Liver (tissue), 9 donors: ENCODE measurements around the gene COL9A1. TPM values are rescaled to one million over a fixed set of nuclear protein-coding genes. Genes with fewer than 3 reads are reported as not detected.
"Not testable (repeated sequence)": the region's sequence is repeated elsewhere in the genome, so short reads cannot be mapped to it uniquely, and the experiment has no call there.

ENCODE experiments used
- DNase-seq: peaks from one replicate; pipeline ENCODE4 v3.0.0-alpha.2; 2017; ENCODE audit warnings: low spot score
- H3K27ac ChIP-seq, 2 donors: one replicate each; pipeline ENCODE4 v1.7.0; 2013; ENCODE audit warnings: inconsistent platforms in 2 of 2, low read length in 2 of 2, control low read depth in 1 of 2, low read depth in 1 of 2, mild to moderate bottlenecking in 1 of 2
- H3K27me3 ChIP-seq, 4 donors: one replicate each; pipeline versions ENCODE4 v1.6.1 to v1.7.0; 2013; ENCODE audit warnings: low read length in 3 of 4, inconsistent platforms in 1 of 4, mild to moderate bottlenecking in 1 of 4, moderate library complexity in 1 of 4; ENCODE audit not compliant: control insufficient read depth in 4 of 4, insufficient read depth in 4 of 4
- H3K36me3 ChIP-seq, 4 donors: one replicate each; pipeline versions ENCODE4 v1.6.1 to v1.7.0; 2013; ENCODE audit warnings: low read length in 3 of 4, mild to moderate bottlenecking in 3 of 4, low read depth in 1 of 4, moderate library complexity in 1 of 4; ENCODE audit not compliant: control insufficient read depth in 4 of 4, insufficient read depth in 3 of 4
- H3K4me1 ChIP-seq, 4 donors: one replicate each; pipeline versions ENCODE4 v1.6.1 to v1.7.0; 2013; ENCODE audit warnings: low read length in 3 of 4, mild to moderate bottlenecking in 3 of 4, moderate library complexity in 1 of 4; ENCODE audit not compliant: control insufficient read depth in 4 of 4, insufficient read depth in 4 of 4
- H3K4me3 ChIP-seq, 3 donors: one replicate each; pipeline versions ENCODE4 v1.6.1 to v1.7.0; 2013; ENCODE audit warnings: low read length in 3 of 3, control low read depth in 1 of 3, low read depth in 1 of 3, mild to moderate bottlenecking in 1 of 3
- H3K9ac ChIP-seq, 2 donors: one replicate each; pipeline ENCODE4 v1.7.0; 2013; ENCODE audit warnings: low read length in 2 of 2, mild to moderate bottlenecking in 2 of 2, moderate library complexity in 2 of 2, control low read depth in 1 of 2, low read depth in 1 of 2
- H3K9me3 ChIP-seq, 4 donors: one replicate each; pipeline versions ENCODE4 v1.6.1 to v1.7.0; 2013; ENCODE audit warnings: low read length in 3 of 4; ENCODE audit not compliant: control insufficient read depth in 4 of 4
- ATF3 ChIP-seq: IDR thresholded peaks from 2 replicates; pipeline ENCODE4 v1.6.1; 2016; ENCODE audit warnings: antibody characterized with exemption
- CTCF ChIP-seq: fragments of 150-350 bp; IDR thresholded peaks from 2 replicates; pipeline ENCODE4 v1.5.1; 2017; ENCODE audit warnings: improper control_type of control experiment, low read depth, low read length; ENCODE audit not compliant: missing input control
- EGR1 ChIP-seq, 2 donors: IDR thresholded peaks; 2 replicates each; pipeline ENCODE4 v1.6.1; 2016 to 2018; ENCODE audit warnings: antibody characterized with exemption in 2 of 2, low read depth in 2 of 2
- FOXA1 ChIP-seq: IDR thresholded peaks from 2 replicates; pipeline ENCODE4 v1.6.1; 2016; ENCODE audit warnings: antibody characterized with exemption
- HNF4G ChIP-seq: IDR thresholded peaks from 2 replicates; pipeline ENCODE4 v1.6.1; 2016; ENCODE audit warnings: antibody characterized with exemption
- JUND ChIP-seq, 2 donors: IDR thresholded peaks; 2 replicates each; pipeline ENCODE4 v1.6.1; 2016; ENCODE audit warnings: antibody characterized with exemption in 2 of 2
- NR2F2 ChIP-seq: IDR thresholded peaks from 2 replicates; pipeline ENCODE4 v1.6.1; 2016; ENCODE audit warnings: antibody characterized with exemption
- RAD21 ChIP-seq, 2 donors: IDR thresholded peaks; 2 replicates each; pipeline ENCODE4 v1.6.1; 2016; ENCODE audit warnings: antibody characterized with exemption in 2 of 2, mild to moderate bottlenecking in 2 of 2
- REST ChIP-seq: IDR thresholded peaks from 2 replicates; pipeline ENCODE4 v1.6.1; 2016; ENCODE audit warnings: antibody characterized with exemption, mild to moderate bottlenecking
- RXRA ChIP-seq, 2 donors: IDR thresholded peaks; 2 replicates each; pipeline ENCODE4 v1.6.1; 2017 to 2018; ENCODE audit warnings: antibody characterized with exemption in 2 of 2, mild to moderate bottlenecking in 1 of 2
- TAF1 ChIP-seq: conservative IDR thresholded peaks from 2 replicates; pipeline ENCODE4 v1.6.1; 2016; ENCODE audit warnings: antibody characterized with exemption, mild to moderate bottlenecking
- YY1 ChIP-seq: IDR thresholded peaks from 2 replicates; pipeline ENCODE4 v1.6.1; 2016; ENCODE audit warnings: antibody characterized with exemption, mild to moderate bottlenecking
- ZBTB33 ChIP-seq: IDR thresholded peaks from 2 replicates; pipeline ENCODE4 v1.6.1; 2016; ENCODE audit warnings: antibody characterized with exemption
- WGBS: extraction: QIAGEN DNeasy Blood & Tissue Kit; methylation state at CpG from one replicate; pipeline ENCODE4 v1.1.7; 2013; 5-methylcytosine and 5-hydroxymethylcytosine counted together
- polyA plus RNA-seq, 2 donors: library from polyadenylated mRNA; stranded (reverse) in 1 of 2; unstranded in 1 of 2; fragments of 200-250 nt in 1 of 2; fragments of >200 nt in 1 of 2; fragmentation: Nextera tagmentation in 1 of 2; extraction: Ambion mirVana in 1 of 2; gene quantifications; one replicate each; pipeline versions ENCODE4 v1.2.1 to v1.2.3, GENCODE V29; 2013 to 2015
- total RNA-seq, 2 donors: library from RNA; depleted of rRNA; stranded (reverse); fragments of >200 nt; gene quantifications; one replicate each; pipeline ENCODE4 v1.2.3, GENCODE V29; 2014
- donor health status: healthy.
- donor health status: healthy.
- donor health status: healthy.
- donor health status: healthy.
- donor health status: healthy.

Gene COL9A1
- total and polyA plus RNA-seq, 4 donors = 0.01 to 1.4 TPM; not detected in 2

GRCh38 chr6:70325009-70325408 lies 22.1 kb upstream of the COL9A1 start (continued):
- TF ChIP-seq YY1 = no peak
- no peak for TF ChIP-seq RAD21 (IDR thresholded peaks at IDR 0.05)
- no peak for TF ChIP-seq REST
- no peak for TF ChIP-seq JUND (IDR thresholded peaks at IDR 0.05)

- H3K27ac ChIP-seq, H3K9me3 ChIP-seq, H3K9ac ChIP-seq, H3K27me3 ChIP-seq, H3K36me3 ChIP-seq, H3K4me3 ChIP-seq, DNase-seq, H3K4me1 ChIP-seq: not testable (repeated sequence)
- 80% methylated on average over 12 of the region's 12 CpGs for WGBS
Observed at GRCh38 chr6:70317799-70318198, 14.9 kb upstream of the COL9A1 start.

- 31% methylated on average over 2 of the region's 2 CpGs for WGBS
- H3K4me3 ChIP-seq = no peak overlapping the region
- TF ChIP-seq FOXA1 (no peak), CTCF (no peak), ZBTB33 (no peak), RXRA (IDR thresholded peaks at IDR 0.05) (no peak), ATF3 (no peak), HNF4G (no peak), EGR1 (IDR thresholded peaks at IDR 0.05; ENCODE audit: low read depth in 2 of 2) (no peak), TAF1 (no peak), NR2F2 (no peak)
- H3K36me3 ChIP-seq = no peaks in the 10 kb centered on the region
- H3K4me1 ChIP-seq = no peaks in the 10 kb centered on the region
- no peaks in the 10 kb centered on the region for H3K9me3 ChIP-seq
- DNase-seq = no peak
- no peak overlapping the region for H3K27ac ChIP-seq
- H3K27me3 ChIP-seq = peaks cover 0 to 3% (median 0%) of the 10 kb centered on the region in 4 donors
- no peak overlapping the region for H3K9ac ChIP-seq
Observed at GRCh38 chr6:70315079-70315751, 12.3 kb upstream of the COL9A1 start.
